PC-3 (cell line): Measurements from ENCODE around the gene TRIP12.

Experiments
- CTCF ChIP-seq: fragments of 300-600 bp; sonication (generic); conservative IDR thresholded peaks from 2 replicates; pipeline ENCODE4 v1.5.1; 2017; ENCODE audit warnings: antibody characterized with exemption, low read depth, mild to moderate bottlenecking, low read length
- EZH2 ChIP-seq: fragments of 300-600 bp; sonication (generic); IDR thresholded peaks from one replicate; pipeline ENCODE4 v1.6.1; 2017; ENCODE audit warnings: antibody characterized with exemption, mild to moderate bottlenecking, low read length; ENCODE audit not compliant: unreplicated experiment

DNA sequence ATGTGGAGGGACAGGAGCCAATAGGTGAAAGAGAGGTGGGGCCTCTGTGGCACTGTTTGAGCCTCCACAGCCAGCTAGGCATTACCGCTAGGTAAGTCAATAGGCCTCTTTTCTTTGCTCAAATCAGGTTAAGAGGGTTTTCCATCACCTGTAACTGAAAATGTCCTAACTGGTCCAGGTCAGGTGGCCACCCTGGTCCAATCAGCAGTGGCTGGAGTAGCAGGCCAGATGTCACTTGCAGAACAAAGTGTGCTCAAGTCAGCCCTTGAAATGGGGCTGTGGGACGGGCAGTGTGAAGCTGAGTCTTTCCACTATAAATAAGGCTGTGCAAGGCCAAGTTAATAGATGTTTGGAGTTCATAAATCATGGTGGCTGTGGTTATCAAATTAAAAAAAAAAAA lies 21.4 kb upstream of the TRIP12 start:
- TF ChIP-seq CTCF (no peak), EZH2 (no peak)
